AG08396 (cell line): ENCODE data around the gene IFNLR1.

Source experiments
- DNase-seq: peaks from one replicate; pipeline ENCODE4 v3.0.0; 2012; ENCODE audit warnings: low spot score, mixed read lengths

IFNLR1 gene

GRCh38 chr1:24175033-24175755 is 11.9 kb downstream of the IFNLR1 start:
- DNase-seq: no peak

DNA sequence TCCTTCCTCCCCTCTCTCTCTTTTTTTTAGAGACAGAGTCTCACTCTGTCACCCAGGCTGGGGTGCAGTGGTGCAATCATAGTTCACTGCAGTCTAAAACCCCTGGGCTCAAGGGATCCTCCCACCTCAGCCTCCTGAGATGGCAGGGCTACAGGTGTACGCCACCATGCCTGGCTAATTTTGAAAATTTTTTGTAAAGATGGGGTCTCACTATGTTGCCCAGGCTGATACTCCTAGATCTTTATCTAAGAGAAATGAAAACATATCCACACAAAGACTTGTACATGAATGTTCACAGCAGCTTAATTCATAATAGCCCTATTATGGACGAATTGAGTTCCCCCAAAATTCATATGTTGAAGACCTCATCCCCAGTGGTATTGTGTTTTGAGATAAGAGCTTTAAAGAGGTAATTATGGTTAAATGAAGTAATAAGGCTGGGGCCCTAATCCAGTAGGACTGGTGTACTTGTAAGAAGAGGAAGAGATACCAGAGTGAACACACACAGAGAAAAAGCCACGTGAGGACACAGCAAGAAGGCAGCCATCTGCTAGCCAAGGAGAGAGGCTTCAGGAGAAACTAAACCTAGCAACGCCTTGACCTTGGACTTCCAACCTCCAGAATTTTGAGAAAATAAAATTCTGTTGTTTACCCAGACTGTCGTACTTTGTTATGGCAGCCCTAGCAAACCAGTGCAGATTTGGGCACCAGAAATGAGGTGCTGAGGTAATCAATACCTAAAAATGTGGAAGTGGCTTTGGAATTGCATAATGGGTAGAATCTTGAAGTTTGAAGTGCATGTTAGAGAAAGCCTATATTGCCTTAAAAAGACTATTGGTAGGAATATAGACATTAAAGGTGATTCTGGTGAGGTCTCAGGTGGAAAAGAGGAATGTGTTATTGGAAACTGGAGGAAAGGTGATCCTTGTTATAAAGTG is 13.2 kb downstream of the IFNLR1 start:
- DNase-seq: no peak

GRCh38 chr1:24172598-24172997 is 14.5 kb downstream of the IFNLR1 start:
- no peak for DNase-seq

DNA sequence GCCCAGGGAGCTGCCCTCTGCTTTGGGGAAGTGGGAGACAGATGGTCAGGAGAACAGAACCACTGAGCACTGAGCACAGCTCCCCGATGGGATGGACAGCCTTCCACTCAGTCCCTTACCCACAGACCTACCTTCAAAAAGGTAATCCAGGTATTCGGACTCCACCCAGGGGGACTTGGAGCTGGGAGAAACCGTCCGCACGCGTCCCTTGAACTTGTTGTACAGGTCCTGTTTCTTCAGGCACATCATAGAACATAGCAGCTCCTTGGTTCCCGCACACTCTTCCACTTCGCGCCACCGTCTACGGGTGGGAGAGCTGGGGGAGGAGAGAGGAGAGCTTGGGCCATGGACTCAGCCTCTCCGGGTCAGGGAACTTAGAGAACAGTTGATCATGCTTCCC is 17.8 kb downstream of the IFNLR1 start:
- no peak for DNase-seq

GRCh38 chr1:24168245-24168644 is 18.8 kb downstream of the IFNLR1 start:
- no peak for DNase-seq

DNA sequence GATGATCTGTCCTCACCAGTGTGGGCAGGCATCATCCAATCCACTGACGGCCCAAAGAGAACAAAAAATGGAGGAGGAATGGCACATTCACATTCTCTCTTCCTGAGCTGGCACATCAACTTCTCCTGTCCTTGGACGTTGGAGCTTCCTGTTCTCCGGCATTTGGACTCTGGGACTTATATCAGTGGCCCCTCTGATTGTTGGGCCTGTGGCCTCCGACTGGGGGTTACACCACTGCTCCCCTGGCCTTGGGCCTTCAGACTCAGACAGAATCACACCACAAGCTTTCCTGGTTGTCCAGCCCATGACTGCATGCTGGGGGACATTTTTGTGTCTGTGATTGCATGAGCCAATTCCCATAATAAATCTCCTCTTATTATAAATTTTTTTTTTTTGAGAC is 20.1 kb downstream of the IFNLR1 start:
- no peak for DNase-seq

DNA sequence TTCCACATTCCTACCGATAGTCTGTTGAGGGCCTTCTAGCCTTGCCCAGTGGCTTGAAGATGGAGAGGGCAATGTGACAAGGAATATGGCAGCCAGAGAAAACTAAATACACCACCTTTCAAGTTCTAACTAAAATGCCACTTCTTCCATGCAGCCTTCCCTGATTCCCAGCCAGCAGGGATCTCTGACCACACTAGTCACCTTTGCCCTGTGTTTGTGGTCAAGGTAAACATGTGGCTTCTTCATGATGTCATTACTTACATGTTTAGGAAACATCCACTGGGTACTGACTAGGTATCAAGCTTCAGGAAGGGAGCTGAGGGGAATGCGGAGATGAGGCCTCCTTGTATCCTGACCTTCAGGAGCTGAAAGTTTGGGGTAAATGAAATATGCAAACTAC is 21.6 kb downstream of the IFNLR1 start:
- no peak for DNase-seq

DNA sequence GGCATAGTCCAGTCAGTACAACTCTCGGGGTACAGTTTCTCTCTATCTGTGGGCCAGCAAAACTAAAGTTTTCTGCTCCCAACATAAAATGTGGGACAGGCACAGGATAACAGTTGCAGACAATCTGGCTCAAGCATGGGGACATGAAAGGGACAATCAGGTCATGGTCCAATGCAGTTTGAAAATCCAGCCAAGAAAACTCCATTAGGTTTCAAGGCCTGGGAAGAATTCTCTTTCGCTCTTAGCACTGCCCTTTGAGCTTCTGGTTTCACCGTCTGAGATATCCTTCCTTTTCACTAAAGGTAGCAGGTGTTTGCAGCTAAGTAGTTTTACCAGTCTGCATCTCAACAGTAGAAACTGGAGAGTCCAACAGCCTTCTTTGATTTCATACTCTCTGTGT is 23.1 kb downstream of the IFNLR1 start:
- no peak for DNase-seq

- DNase-seq: no peak
Measured at GRCh38 chr1:24162201-24162600, 24.9 kb downstream of the IFNLR1 start.

DNA sequence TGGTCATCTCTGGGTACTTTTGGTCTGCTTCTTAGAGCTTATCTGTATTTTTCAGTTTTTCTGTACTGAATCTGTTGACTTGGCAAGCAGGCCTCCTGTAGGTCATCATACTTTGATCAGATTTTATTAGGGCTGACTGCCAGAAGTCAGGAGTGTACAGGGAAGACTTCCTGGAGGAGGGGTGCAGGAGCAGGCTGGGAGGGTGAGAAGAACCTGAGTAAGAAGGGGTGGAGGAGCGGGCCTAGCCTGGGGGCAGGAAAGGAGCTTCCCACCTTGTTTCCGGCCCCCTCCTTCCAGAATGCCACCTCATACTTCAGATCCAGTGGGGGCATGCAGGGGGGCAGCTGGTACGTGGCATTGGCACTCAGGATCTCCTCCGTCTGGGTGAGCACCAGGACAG is 25.8 kb downstream of the IFNLR1 start:
- no peak for DNase-seq

- DNase-seq: no peak
Measured at GRCh38 chr1:24159366-24159765, 27.7 kb downstream of the IFNLR1 start.

DNA sequence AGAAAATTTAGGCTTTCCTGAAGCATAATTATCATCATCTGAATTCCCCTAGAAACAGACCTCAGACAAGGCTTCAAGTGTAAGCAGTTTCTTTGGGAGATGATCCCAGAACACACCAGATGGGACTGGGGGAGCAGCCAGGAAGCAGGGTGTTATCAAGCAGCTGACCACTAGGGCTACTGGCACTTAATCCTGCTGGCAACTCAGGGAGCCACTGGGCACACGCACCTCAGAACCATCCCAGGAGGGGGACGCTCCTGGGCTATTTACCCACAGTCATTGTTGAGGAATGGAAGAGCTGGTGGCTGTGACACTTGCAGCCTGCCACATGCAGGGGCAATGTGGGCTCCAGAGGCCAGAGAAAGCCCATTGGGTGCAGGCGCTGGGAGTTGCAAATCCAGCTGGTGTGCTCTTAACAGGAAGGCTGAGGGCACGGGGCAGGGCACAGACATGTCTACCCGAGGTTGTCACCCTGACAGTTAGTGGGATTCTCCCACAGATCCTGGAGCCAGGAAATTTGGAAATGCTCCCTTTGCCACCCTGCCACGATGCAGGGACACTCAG is 29.1 kb downstream of the IFNLR1 start:
- DNase-seq: peak; percentile 38

GRCh38 chr1:24156542-24157260 is 30.4 kb downstream of the IFNLR1 start:
- DNase-seq: no peak

DNA sequence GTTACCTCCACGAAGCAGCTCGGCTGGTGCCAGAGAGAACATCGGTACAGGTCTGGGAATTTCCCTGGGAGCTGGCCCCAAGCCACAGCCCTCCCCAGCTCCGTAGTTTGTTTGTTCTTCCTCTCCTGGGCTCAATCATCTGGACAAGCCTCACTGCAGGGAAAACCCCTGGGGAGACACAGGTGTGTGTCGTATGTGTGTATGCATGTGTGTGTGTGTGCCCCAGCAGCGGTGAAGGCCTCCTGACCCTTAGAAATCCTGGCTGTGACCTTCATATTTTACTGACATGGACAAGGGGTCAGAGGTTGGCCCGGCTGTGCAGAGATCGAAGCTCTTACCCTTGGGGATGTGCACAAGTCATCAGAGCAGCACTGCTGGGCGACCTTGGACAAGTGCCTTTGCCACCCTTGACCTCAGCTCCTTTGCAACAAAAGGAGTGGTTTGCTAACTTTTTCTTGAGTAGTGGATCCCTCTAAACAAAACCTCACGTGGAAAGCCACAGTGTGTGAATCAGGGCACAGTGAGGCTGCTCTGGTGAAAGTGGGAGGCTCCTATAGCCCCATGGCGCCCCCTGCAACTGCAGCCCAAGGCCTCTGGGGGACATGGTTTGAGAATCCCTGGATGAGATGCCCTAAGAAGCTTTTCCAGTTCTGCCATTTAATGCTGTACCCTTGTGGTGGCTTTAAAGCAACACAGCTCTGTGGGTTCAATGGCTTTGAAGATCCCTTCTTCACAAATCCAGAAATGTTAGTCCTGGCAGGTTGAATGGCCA is 31.9 kb downstream of the IFNLR1 start:
- DNase-seq: no peak

GRCh38 chr1:24154215-24154614 is 32.9 kb downstream of the IFNLR1 start:
- no peak for DNase-seq

- no peak for DNase-seq
Measured at GRCh38 chr1:24152631-24153494, 34.2 kb downstream of the IFNLR1 start.

DNA sequence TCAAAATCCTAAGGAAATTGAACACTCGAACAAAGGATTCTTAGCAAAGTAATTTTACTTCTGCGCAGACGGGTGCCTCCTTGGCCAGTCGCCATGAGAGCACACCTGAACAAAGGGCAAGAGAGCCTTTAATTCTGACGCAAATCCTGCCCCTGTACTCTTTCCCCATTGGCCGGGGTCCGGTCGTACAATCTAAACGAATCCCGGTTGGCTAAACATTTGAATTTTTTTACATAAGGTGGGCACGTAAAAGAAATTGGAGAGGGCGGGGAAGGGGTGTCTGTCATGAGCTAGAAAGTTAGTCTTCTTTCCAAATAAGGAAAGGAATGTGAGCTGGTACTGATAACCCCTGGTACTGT is 35.9 kb downstream of the IFNLR1 start:
- no peak for DNase-seq

- DNase-seq: peak; percentile 84
Measured at GRCh38 chr1:24150234-24151174, 36.6 kb downstream of the IFNLR1 start.

DNA sequence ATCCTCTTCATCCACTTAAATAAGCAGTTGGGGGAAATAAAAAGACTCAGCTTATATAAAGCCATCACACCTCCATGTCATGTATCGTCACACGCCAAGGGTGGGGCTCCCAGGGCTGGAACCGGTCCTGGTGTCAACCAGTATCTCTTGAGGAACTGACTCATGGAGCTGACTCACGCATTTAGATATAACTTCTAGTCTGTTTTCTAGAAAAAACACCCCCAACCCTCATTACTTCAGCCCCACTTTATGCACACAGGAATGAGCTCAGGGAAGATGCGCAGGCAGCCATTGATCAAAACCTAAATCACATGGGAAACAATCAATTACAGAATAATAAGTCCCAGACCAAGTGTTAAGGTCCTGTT is 37.2 kb downstream of the IFNLR1 start:
- peak; percentile 36 for DNase-seq

DNA sequence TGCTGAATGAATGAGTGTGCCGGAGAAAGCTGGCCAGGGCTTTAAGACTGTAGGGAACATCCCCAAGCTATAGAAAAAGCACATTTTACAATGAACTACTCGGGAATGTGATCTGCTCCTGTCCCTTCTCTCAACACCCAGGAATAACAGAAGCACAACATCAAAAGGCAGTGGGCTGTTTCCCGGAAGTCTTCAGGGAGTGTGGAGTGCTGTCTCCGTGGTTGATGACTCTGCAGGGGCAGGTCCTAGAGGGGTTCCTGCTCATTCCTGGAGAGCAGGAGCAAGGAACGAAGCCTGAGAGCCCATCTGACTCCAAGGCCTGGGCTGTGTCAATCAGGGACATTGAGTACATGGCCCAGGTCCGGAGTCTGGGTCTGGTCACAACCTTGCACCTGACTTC is 39.3 kb downstream of the IFNLR1 start:
- DNase-seq: no peak
